Transverse colon (tissue), 4 donors: ENCODE measurements around the gene DIABLO. TPM values are rescaled to one million over a fixed set of nuclear protein-coding genes. Genes with fewer than 3 reads are reported as not detected.

Experiments
- DNase-seq: peaks from one replicate; pipeline ENCODE4 v3.0.0-alpha.2; 2019
- H3K27ac ChIP-seq, 4 donors: fragments of 200-600 bp; sonication (generic); 2 replicates each; pipeline ENCODE4 v1.5.1; 2016 to 2018; ENCODE audit warnings: inconsistent platforms in 4 of 4
- H3K27me3 ChIP-seq: fragments of 200-600 bp; sonication (generic); 2 replicates; pipeline ENCODE4 v1.5.1; 2017; ENCODE audit warnings: inconsistent platforms
- H3K36me3 ChIP-seq, 4 donors: fragments of 200-600 bp; sonication (generic); 2 replicates each; pipeline ENCODE4 v1.5.1; 2017 to 2019; ENCODE audit warnings: inconsistent platforms in 4 of 4
- H3K4me1 ChIP-seq, 4 donors: fragments of 200-600 bp; sonication (generic); 2 replicates each; pipeline ENCODE4 v1.5.1; 2017 to 2020; ENCODE audit warnings: inconsistent platforms in 4 of 4
- H3K4me3 ChIP-seq, 4 donors: fragments of 200-600 bp; sonication (generic); 1 replicate in 1 of 4; 2 replicates in 3 of 4; pipeline versions ENCODE4 v1.5.1 to v1.6.1; 2017 to 2019; ENCODE audit warnings: inconsistent platforms in 4 of 4
- H3K9me3 ChIP-seq, 2 donors: fragments of 200-600 bp; sonication (generic); 2 replicates each; pipeline ENCODE4 v1.5.1; 2017 to 2019; ENCODE audit warnings: inconsistent platforms in 2 of 2
- CTCF ChIP-seq, 5 experiments: fragments of 200-600 bp in 3 of 5; fragments of 450-650 bp in 2 of 5; sonication (generic) in 3 of 5; IDR thresholded peaks; 1 replicate in 2 of 5; 2 replicates in 3 of 5; pipeline ENCODE4 v1.5.1; 2016 to 2017; ENCODE audit warnings: antibody characterized with exemption in 5 of 5, inconsistent platforms in 3 of 5, mild to moderate bottlenecking in 2 of 5, moderate library complexity in 1 of 5
- EP300 ChIP-seq: sonication (generic); formaldehyde crosslinking; IDR thresholded peaks from one replicate; pipeline ENCODE4 v1.6.1; 2017; ENCODE audit warnings: antibody characterized with exemption, low read depth
- POLR2A ChIP-seq: fragments of 450-650 bp; IDR thresholded peaks from one replicate; pipeline ENCODE4 v1.6.1; 2016; ENCODE audit warnings: antibody characterized with exemption, mild to moderate bottlenecking, moderate library complexity
- POLR2AphosphoS5 ChIP-seq, 3 donors: sonication (generic); formaldehyde crosslinking; IDR thresholded peaks; one replicate each; pipeline ENCODE4 v1.6.1; 2016; ENCODE audit warnings: antibody characterized with exemption in 3 of 3
- WGBS, 2 donors: methylation state at CpG; one replicate each; pipeline ENCODE4 v1.1.5; 2018; ENCODE audit warnings: low coverage in 1 of 2; 5-methylcytosine and 5-hydroxymethylcytosine counted together
- in situ Hi-C, 4 donors: fragments of 200-750 bp; cut with MboI; loops; one replicate each; pipeline versions ENCODE4 v1.15.0 to v1.15.1; 2017; ENCODE audit warnings: low sequenced_read_pairs in 3 of 4, low pct_ligation_motif_present in 1 of 4, low pct_unique_long_range_greater_than_20kb in 1 of 4
- intact Hi-C: fragments of 100-400 bp; cut with DNase I; formaldehyde crosslinking; loops from one replicate; pipeline ENCODE4 v1.15.1; 2023; ENCODE audit warnings: low total_unique reads
- total RNA-seq, 4 donors: library from RNA; depleted of rRNA; stranded (reverse); fragments of >200 nt; gene quantifications; one replicate each; pipeline ENCODE4 v1.1.0, GENCODE V29; 2016

DIABLO gene
- total RNA-seq, 4 donors from 2014 or later: 10.5 to 121 (median 54.3) TPM

GRCh38 chr12:122171399-122171798, 54.5 kb downstream of the DIABLO start:
- Histone ChIP-seq H3K4me1 (no peaks in the 10 kb centered on the region), H3K27ac (no peak overlapping the region), H3K27me3 (no peaks in the 10 kb centered on the region), H3K36me3 (no peaks in the 10 kb centered on the region), H3K9me3 (no peaks in the 10 kb centered on the region), H3K4me3 (no peak overlapping the region)
- intact Hi-C loops (no loop called here), in situ Hi-C loops (no loop called here)
- DNase-seq: no peak
- TF ChIP-seq POLR2AphosphoS5 (IDR thresholded peaks at IDR 0.05) (no peak), CTCF (IDR thresholded peaks at IDR 0.05) (no peak), POLR2A (no peak), EP300 (no peak)
- 85 to 100% methylated on average over 2 to 5 of the region's 5 CpGs for WGBS, 2 donors

GRCh38 chr12:122168492-122168891, 57.4 kb downstream of the DIABLO start:
- no peak for DNase-seq
- Histone ChIP-seq H3K4me3 (no peak overlapping the region), H3K27ac (no peak overlapping the region), H3K27me3 (no peaks in the 10 kb centered on the region), H3K9me3 (no peaks in the 10 kb centered on the region), H3K36me3 (no peaks in the 10 kb centered on the region), H3K4me1 (no peaks in the 10 kb centered on the region)
- in situ Hi-C loops (no loop called here), intact Hi-C loops (no loop called here)
- 84 to 90% methylated on average over 2 to 3 of the region's 3 CpGs for WGBS, 2 donors
- TF ChIP-seq EP300 (no peak), POLR2A (no peak), CTCF (IDR thresholded peaks at IDR 0.05) (no peak), POLR2AphosphoS5 (IDR thresholded peaks at IDR 0.05) (no peak)

GRCh38 chr12:122167356-122167925, 58.4 kb downstream of the DIABLO start:
- no peak overlapping the region for H3K4me3 ChIP-seq
- TF ChIP-seq POLR2AphosphoS5 (IDR thresholded peaks at IDR 0.05) (no peak), EP300 (no peak), POLR2A (no peak), CTCF (IDR thresholded peaks at IDR 0.05) (no peak)
- no peaks in the 10 kb centered on the region for H3K9me3 ChIP-seq
- H3K4me1 ChIP-seq: no peaks in the 10 kb centered on the region
- in situ Hi-C loops (no loop called here), intact Hi-C loops (no loop called here)
- no peak for DNase-seq
- H3K27ac ChIP-seq: no peak overlapping the region
- WGBS, 2 donors: 80 to 84% methylated on average over 6 to 10 of the region's 10 CpGs
- H3K27me3 ChIP-seq: no peaks in the 10 kb centered on the region
- no peaks in the 10 kb centered on the region for H3K36me3 ChIP-seq

- H3K27ac ChIP-seq: no peak overlapping the region
- WGBS, 2 donors: 68 to 78% methylated on average over 4 to 22 of the region's 22 CpGs
- H3K9me3 ChIP-seq: no peaks in the 10 kb centered on the region
- intact Hi-C loops: no loop called here
- in situ Hi-C loops: no loop called here
- DNase-seq: no peak
- H3K36me3 ChIP-seq: no peaks in the 10 kb centered on the region
- no peaks in the 10 kb centered on the region for H3K27me3 ChIP-seq
- TF ChIP-seq POLR2AphosphoS5 (IDR thresholded peaks at IDR 0.05) (no peak), EP300 (no peak), CTCF (IDR thresholded peaks at IDR 0.05) (no peak), POLR2A (no peak)
- H3K4me1 ChIP-seq: no peaks in the 10 kb centered on the region
- H3K4me3 ChIP-seq: no peak overlapping the region
These were observed 59.2 kb downstream of the DIABLO start for GRCh38 chr12:122166422-122167349.
